Brain microvascular endothelial cell (primary cell): ENCODE measurements around the gene TBC1D10A.
A peak's percentile ranks its signal among the peaks of the same experiment; 100 is the strongest.

Experiments used
- DNase-seq: peaks from one replicate; pipeline ENCODE4 v3.0.0-alpha.2; 2020
- H3K27ac ChIP-seq: fragments of 250-450 bp; sonication (Bioruptor Pico); 2 replicates; pipeline ENCODE4 v1.5.1; 2020; ENCODE audit warnings: mild to moderate bottlenecking, moderate library complexity
- H3K27me3 ChIP-seq: fragments of 250-450 bp; sonication (Bioruptor Pico); replicated peaks from 2 replicates; pipeline ENCODE4 v1.5.1; 2020; ENCODE audit warnings: mild to moderate bottlenecking
- H3K36me3 ChIP-seq: fragments of 250-450 bp; sonication (Bioruptor Pico); replicated peaks from 2 replicates; pipeline ENCODE4 v1.5.1; 2020; ENCODE audit warnings: mild to moderate bottlenecking
- H3K4me3 ChIP-seq: 2 replicates; pipeline ENCODE4 v1.5.1; 2011; ENCODE audit warnings: low read depth, mild to moderate bottlenecking, control low read depth, low read length, moderate library complexity
- CTCF ChIP-seq: IDR thresholded peaks from 2 replicates; pipeline ENCODE4 v1.5.1; 2011; ENCODE audit warnings: low read depth, mild to moderate bottlenecking, moderate library complexity, low read length, control low read depth, inconsistent platforms; ENCODE audit errors: missing control alignments
- in situ Hi-C: cut with HindIII; loops from 2 replicates; pipeline ENCODE4 v1.10.0; 2017; ENCODE audit warnings: low sequenced_read_pairs, low pct_ligation_motif_present

The TBC1D10A gene

GRCh38 chr22:30317778-30318177, 9.0 kb downstream of the TBC1D10A start:
- in situ Hi-C loops, result no loop called here
- H3K4me3 ChIP-seq, result no peak overlapping the region
- no peak for TF ChIP-seq CTCF
- H3K27me3 ChIP-seq, result no peaks in the 10 kb centered on the region
- DNase-seq, result no peak
- H3K36me3 ChIP-seq, result peaks cover 10% of the 10 kb centered on the region
- H3K27ac ChIP-seq, result no peak overlapping the region

- H3K27me3 ChIP-seq, result no peaks in the 10 kb centered on the region
- in situ Hi-C loops, result no loop called here
- no peak overlapping the region for H3K4me3 ChIP-seq
- DNase-seq, result no peak
- TF ChIP-seq CTCF, result no peak
- peaks cover 10% of the 10 kb centered on the region for H3K36me3 ChIP-seq
- H3K27ac ChIP-seq, result no peak overlapping the region
These were observed 10.7 kb downstream of the TBC1D10A start for GRCh38 chr22:30315962-30316576.

GRCh38 chr22:30314915-30315314, 11.8 kb downstream of the TBC1D10A start:
- H3K27ac ChIP-seq, result no peak overlapping the region
- no peak overlapping the region for H3K4me3 ChIP-seq
- TF ChIP-seq CTCF, result no peak
- in situ Hi-C loops, result no loop called here
- DNase-seq, result no peak
- peaks cover 5% of the 10 kb centered on the region for H3K36me3 ChIP-seq
- no peaks in the 10 kb centered on the region for H3K27me3 ChIP-seq

GRCh38 chr22:30313527-30314363, 13.0 kb downstream of the TBC1D10A start:
- no peak for DNase-seq
- H3K27me3 ChIP-seq, result no peaks in the 10 kb centered on the region
- in situ Hi-C loops, result no loop called here
- no peak for TF ChIP-seq CTCF
- H3K27ac ChIP-seq, result no peak overlapping the region
- no peaks in the 10 kb centered on the region for H3K36me3 ChIP-seq
- H3K4me3 ChIP-seq, result no peak overlapping the region

GRCh38 chr22:30312053-30312452, 14.7 kb downstream of the TBC1D10A start:
- DNase-seq, result peak; percentile 67
- in situ Hi-C loops, result no loop called here
- no peak for TF ChIP-seq CTCF
- Histone ChIP-seq H3K27ac (no peak overlapping the region), H3K4me3 (no peak overlapping the region), H3K27me3 (no peaks in the 10 kb centered on the region), H3K36me3 (no peaks in the 10 kb centered on the region)
